A549 (cell line): ENCODE results near the gene LAGE3. TPM values are rescaled to one million over a fixed set of nuclear protein-coding genes. Genes with fewer than 3 reads are reported as not detected.
A peak's percentile ranks its signal among the peaks of the same experiment; 100 is the strongest.

Source experiments
- ATAC-seq, 2 experiments: fragments of 200-7000 bp in 1 of 2; fragments of >200 bp in 1 of 2; cut with Nextera tagmentation in 1 of 2; cut with Tn5 transposase in 1 of 2; 3 replicates each; pipeline versions ENCODE4 v1.8.0 to v1.9.1; 2018 to 2020; ENCODE audit warnings: mild to moderate bottlenecking in 1 of 2, moderate library complexity in 1 of 2
- CTCF ChIA-PET: fragments of 300-600 bp; sonication (Branson Sonifier 250); formaldehyde crosslinking; extraction: SDS; loops from one replicate; lab custom pipeline; 2021; ENCODE audit warnings: antibody characterized with exemption, inconsistent platforms; lab: Yijun Ruan, JAX
- POLR2A ChIA-PET: fragments of 350-600 bp; formaldehyde crosslinking; extraction: SDS; loops from one replicate; lab custom pipeline; 2021; ENCODE audit warnings: antibody characterized with exemption, inconsistent platforms; lab: Yijun Ruan, JAX
- DNase-seq, 2 experiments: peaks; one replicate each; pipeline versions ENCODE4 v3.0.0 to v3.0.0-alpha.2; 2011 to 2016; ENCODE audit warnings: low read depth in 1 of 2, low spot score in 1 of 2
- FAIRE-seq: peaks from 2 replicates; lab custom pipeline; 2011; peaks lifted over from hg19 to GRCh38; lab: Jason Lieb, UNC
- H3K27ac ChIP-seq, 2 experiments: fragments of >200 bp; sonication (Bioruptor Twin); formaldehyde crosslinking; 3 replicates each; pipeline ENCODE4 v1.5.1; 2016 to 2017
- H3K4me1 ChIP-seq: fragments of >200 bp; sonication (Bioruptor Twin); formaldehyde crosslinking; 3 replicates; pipeline ENCODE4 v1.6.1; 2016
- H3K4me2 ChIP-seq: fragments of >200 bp; sonication (Bioruptor Twin); formaldehyde crosslinking; 3 replicates; pipeline ENCODE4 v1.6.1; 2016
- H3K4me3 ChIP-seq: fragments of >200 bp; sonication (Bioruptor Twin); formaldehyde crosslinking; 3 replicates; pipeline ENCODE4 v1.5.1; 2016
- H3K9me3 ChIP-seq: fragments of >200 bp; sonication (Bioruptor Twin); formaldehyde crosslinking; 3 replicates; pipeline ENCODE4 v1.6.1; 2016
- BCL3 ChIP-seq: fragments of >200 bp; sonication (Bioruptor Twin); formaldehyde crosslinking; IDR thresholded peaks from 3 replicates; pipeline ENCODE4 v1.6.1; 2016
- CBX2 ChIP-seq: fragments of 200-600 bp; sonication (generic); IDR thresholded peaks from 2 replicates; pipeline ENCODE4 v1.6.1; 2016; ENCODE audit warnings: low read depth, mild to moderate bottlenecking, borderline replicate concordance
- CEBPB ChIP-seq, 2 experiments: fragments of >200 bp in 1 of 2; sonication (Bioruptor Twin) in 1 of 2; formaldehyde crosslinking in 1 of 2; IDR thresholded peaks; 2 replicates each; pipeline ENCODE4 v1.6.1; 2012 to 2016
- E2F6 ChIP-seq: IDR thresholded peaks from 2 replicates; pipeline ENCODE4 v1.6.1; 2012; ENCODE audit warnings: low read depth, borderline replicate concordance
- ESRRA ChIP-seq: fragments of 150-350 bp; IDR thresholded peaks from 2 replicates; pipeline ENCODE4 v1.6.1; 2014; ENCODE audit warnings: mild to moderate bottlenecking, low read length, borderline replicate concordance
- JUN ChIP-seq, 2 experiments: fragments of >200 bp; sonication (Bioruptor Twin); formaldehyde crosslinking; IDR thresholded peaks; 2 replicates in 1 of 2; 3 replicates in 1 of 2; pipeline ENCODE4 v1.6.1; 2016 to 2017
- NPAS2 ChIP-seq: fragments of 250-450 bp; sonication (Bioruptor Pico); IDR thresholded peaks from 2 replicates; pipeline ENCODE4 v1.8.0; 2022; ENCODE audit warnings: mild to moderate bottlenecking, moderate library complexity, borderline replicate concordance
- PBX3 ChIP-seq: IDR thresholded peaks from 2 replicates; pipeline ENCODE4 v1.6.1; 2012
- PHF8 ChIP-seq: fragments of 200-600 bp; sonication (generic); IDR thresholded peaks from 2 replicates; pipeline ENCODE4 v1.6.1; 2016; ENCODE audit warnings: low read depth, mild to moderate bottlenecking, antibody characterized with exemption, moderate library complexity, borderline replicate concordance
- POLR2A ChIP-seq: IDR thresholded peaks from 2 replicates; pipeline ENCODE4 v1.6.1; 2012; ENCODE audit warnings: mild to moderate bottlenecking, low read length
- RARB ChIP-seq: fragments of 250-450 bp; sonication (Bioruptor Pico); IDR thresholded peaks from 2 replicates; pipeline ENCODE4 v1.8.0; 2021; ENCODE audit warnings: mild to moderate bottlenecking, moderate library complexity
- REST ChIP-seq: fragments of 200-600 bp; sonication (generic); IDR thresholded peaks from 2 replicates; pipeline ENCODE4 v1.6.1; 2016; ENCODE audit warnings: antibody characterized with exemption, mild to moderate bottlenecking, moderate library complexity
- SMC3 ChIP-seq: fragments of >200 bp; sonication (Bioruptor Twin); formaldehyde crosslinking; IDR thresholded peaks from 3 replicates; pipeline ENCODE4 v1.6.1; 2018; ENCODE audit warnings: inconsistent platforms
- SREBF2 ChIP-seq: fragments of 450-650 bp; IDR thresholded peaks from 2 replicates; pipeline ENCODE4 v1.6.1; 2014; ENCODE audit warnings: mild to moderate bottlenecking, moderate library complexity
- ZFP36 ChIP-seq: fragments of 450-650 bp; IDR thresholded peaks from 2 replicates; pipeline ENCODE4 v1.6.1; 2014; ENCODE audit warnings: borderline replicate concordance; ENCODE audit not compliant: partially characterized antibody
- WGBS: methylation state at CpG from one replicate; pipeline ENCODE4 v1.1.6; 2017; ENCODE audit errors: missing lambda C conversion rate; 5-methylcytosine and 5-hydroxymethylcytosine counted together
- polyA plus RNA-seq, 4 experiments: library from polyadenylated mRNA; depleted of rRNA in 3 of 4; stranded (reverse); fragments of >200 nt; fragmentation: RNase III in 1 of 4; extraction: RNeasy Plus Mini Kit Qiagen cat#74134 plus additional on column Dnase treatment in 1 of 4; gene quantifications; 2 replicates in 3 of 4; 3 replicates in 1 of 4; pipeline ENCODE4 v1.2.3, GENCODE V29; 2011 to 2017

Gene LAGE3
- polyA plus RNA-seq, 2 of the 4 experiments (the other 2 are of a cell fraction): 20.6 to 49.7 TPM

GRCh38 chrX:154437971-154438893 is 40.8 kb downstream of the LAGE3 start:
- POLR2A ChIA-PET: no interaction called here
- DNase-seq (no peak), ATAC-seq (peak in 1 of 2 experiments; percentile 4; a peak in 1 of 6 replicates), FAIRE-seq (no peak)
- no peaks in the 10 kb centered on the region for H3K9me3 ChIP-seq
- WGBS: 71% methylated on average over 22 of the region's 28 CpGs
- H3K4me3 ChIP-seq: peak overlapping the region; percentile 97
- no peak for TF ChIP-seq ZFP36
- TF ChIP-seq CBX2: no peak
- no peak for TF ChIP-seq ESRRA
- no peak for TF ChIP-seq REST
- TF ChIP-seq NPAS2 (CRISPR knock-in tag): no peak
- TF ChIP-seq PHF8: no peak
- TF ChIP-seq SMC3: no peak
- TF ChIP-seq CEBPB (IDR thresholded peaks at IDR 0.05): no peak
- no peak for TF ChIP-seq RARB (CRISPR knock-in tag)
- peaks cover 13% of the 10 kb centered on the region; the same call in 1 of the 3 replicates for H3K4me1 ChIP-seq
- peak overlapping the region; percentile 100 for H3K27ac ChIP-seq
- peak overlapping the region; percentile 98 for H3K4me2 ChIP-seq
- CTCF ChIA-PET: interaction anchor here (0.6 to 1.2 kb wide), 2 partner anchors 11 to 102 kb away, joined by 3 to 5 read pairs; no protein-coding TSS in a partner anchor

- Histone ChIP-seq H3K27ac (peak within 1 kb of the TSS; percentile 100), H3K9me3 (no peaks in the 10 kb centered on the region), H3K4me2 (peak within 1 kb of the TSS; percentile 98), H3K4me1 (peaks cover 12% of the 10 kb centered on the region; the same call in 1 of the 3 replicates), H3K4me3 (peak within 1 kb of the TSS; percentile 97)
- FAIRE-seq: no peak
- TF ChIP-seq POLR2A: peak; percentile 71
- TF ChIP-seq PBX3: peak; percentile 91
- peak; percentile 27; the same call in 1 of the 2 replicates for TF ChIP-seq PHF8
- peak; percentile 71 to 93; a peak in 4 of 5 replicates for TF ChIP-seq JUN (IDR thresholded peaks at IDR 0.05)
- no peak for TF ChIP-seq E2F6
- TF ChIP-seq SREBF2: no peak
- peak; percentile 71; the same call in 1 of the 3 replicates for TF ChIP-seq BCL3
- ATAC-seq: peak; percentile 66 to 74; a peak in 5 of 6 replicates
- DNase-seq: peak; percentile 58 to 75
- POLR2A ChIA-PET: no interaction called here
- CTCF ChIA-PET: no interaction called here
- WGBS: 0% methylated on average over 6 of the region's 93 CpGs
Measured at GRCh38 chrX:154436983-154437752, 41.9 kb downstream of the LAGE3 start, which contains the start of gene GDI1. TSS of gene GDI1 (plus strand) at chrX:154437154. CDS start at chrX:154437255, 101 bp downstream.
